NCI-H524 treated with DMSO at 0.1 percent for 48 hours (cell line): ENCODE measurements around the gene LZTS2.

Experiments
- DNase-seq: peaks from one replicate; lab custom pipeline; 2025; lab: John Stamatoyannopoulos, UW

The LZTS2 gene

DNA sequence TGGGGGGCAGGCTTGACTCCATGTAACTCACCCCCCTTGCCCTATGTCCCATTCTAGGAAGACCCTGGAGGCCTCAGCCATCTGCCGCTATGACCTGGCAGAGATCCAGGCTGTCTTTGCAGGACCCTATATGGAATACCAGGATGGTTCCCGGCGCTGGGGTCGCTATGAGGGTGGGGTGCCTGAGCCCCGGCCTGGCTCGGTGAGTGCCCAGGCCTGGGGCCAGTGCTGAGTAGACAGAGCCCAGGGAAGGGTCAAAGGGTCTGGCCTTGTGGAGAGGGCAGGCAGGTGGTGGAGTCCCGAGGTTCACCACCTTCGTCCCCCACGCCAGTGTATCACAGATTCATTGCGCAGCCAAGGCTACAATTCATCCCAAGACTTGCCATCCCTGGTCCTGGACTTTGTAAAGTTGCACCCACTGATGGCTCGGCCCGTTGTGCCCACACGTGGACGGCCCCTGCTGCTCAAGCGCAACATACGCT is 19.8 kb upstream of the LZTS2 start:
- DNase-seq = no peak

DNA sequence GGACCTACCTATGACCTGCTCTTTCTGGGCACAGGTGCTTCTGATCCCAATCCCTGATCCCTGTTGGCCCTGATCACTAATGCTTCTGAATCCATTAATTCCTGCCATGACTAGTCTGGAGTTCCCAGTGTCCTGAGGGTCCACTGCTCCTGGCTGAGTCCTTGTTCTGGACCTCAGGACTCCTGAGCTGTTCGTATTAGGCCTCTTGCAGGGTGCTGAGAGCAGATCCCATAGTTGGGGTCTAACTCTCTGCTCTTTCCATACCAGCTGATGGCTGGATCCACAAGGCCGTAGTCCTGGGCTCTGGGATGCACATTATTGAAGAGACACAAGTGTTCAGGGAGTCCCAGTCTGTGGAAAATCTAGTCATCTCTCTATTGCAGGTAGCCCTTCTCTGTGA is 19.3 kb upstream of the LZTS2 start:
- no peak for DNase-seq

GRCh38 chr10:100980711-100981110 is 18.9 kb upstream of the LZTS2 start:
- no peak for DNase-seq

DNA sequence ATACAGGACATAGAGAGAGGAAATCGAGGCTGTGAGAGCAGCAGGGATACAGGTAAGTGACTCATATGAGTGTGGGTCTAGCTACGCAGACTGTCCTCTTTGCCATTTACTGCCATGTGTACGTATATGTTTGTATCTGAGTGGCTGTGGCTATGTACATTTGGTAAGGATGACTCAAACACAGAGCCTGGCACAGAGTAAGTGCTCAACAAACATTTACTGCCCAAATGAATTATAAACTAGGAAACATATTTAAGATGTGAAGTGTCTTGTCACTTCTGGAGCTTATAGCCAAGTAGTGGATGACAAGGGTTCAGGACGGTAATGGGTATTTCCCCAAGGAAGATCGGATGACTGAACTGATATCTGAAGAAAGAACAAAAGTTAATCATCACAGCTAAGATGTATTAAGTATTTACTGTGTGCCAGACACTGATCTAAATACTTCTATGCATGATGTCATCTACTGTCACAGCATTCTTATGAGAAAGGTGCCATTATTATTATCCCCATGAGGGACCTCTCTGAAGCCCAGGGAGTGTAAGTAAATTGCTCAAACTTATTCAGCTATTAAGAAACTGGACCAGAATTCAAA is 18.3 kb upstream of the LZTS2 start:
- DNase-seq = no peak

GRCh38 chr10:100982916-100983830 is 16.4 kb upstream of the LZTS2 start:
- DNase-seq = no peak

GRCh38 chr10:100983868-100984671 is 15.5 kb upstream of the LZTS2 start:
- no peak for DNase-seq

DNA sequence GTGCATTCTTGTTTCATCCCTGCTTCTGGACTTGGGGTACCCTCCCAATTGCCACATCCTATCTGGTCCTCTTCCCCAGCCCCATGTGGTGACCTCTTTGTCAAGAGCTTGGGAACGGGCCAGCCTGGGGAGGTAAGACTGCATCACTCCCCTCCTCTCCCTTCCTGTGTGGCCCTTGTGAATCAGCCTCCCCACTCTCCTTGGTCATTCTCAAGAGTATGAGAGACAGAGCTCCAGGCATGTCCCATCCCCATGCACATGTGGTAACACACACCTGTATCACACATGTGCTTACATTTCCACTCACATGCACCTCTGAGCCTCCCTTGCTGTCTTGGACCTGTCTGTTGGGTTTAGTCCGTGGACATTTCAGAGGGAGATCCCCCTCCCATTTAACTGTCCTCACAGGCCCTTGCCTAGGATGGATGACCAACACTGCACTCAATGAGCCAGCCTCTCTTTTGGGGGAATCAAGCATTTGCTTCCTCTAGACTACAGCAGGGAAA is 14.9 kb upstream of the LZTS2 start:
- DNase-seq = no peak

DNA sequence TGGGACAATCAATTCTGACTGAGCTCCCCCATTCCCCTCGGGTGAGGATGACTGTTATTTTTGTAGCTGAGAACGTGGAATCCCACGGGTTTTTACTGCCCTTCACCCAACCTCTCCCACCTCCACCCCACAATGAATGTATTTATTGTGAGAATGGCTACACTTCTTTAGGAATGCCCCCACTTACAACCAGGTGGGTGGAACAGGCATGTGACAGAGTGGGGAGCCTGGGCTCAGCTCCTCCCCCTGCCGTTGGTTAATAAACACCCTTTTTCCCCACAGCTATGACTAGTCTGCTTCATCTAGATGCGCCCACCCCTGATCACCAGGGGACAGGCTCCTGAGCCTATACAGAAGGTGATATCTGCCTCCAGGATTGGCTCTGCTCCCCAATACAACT is 14.3 kb upstream of the LZTS2 start:
- DNase-seq = no peak

DNA sequence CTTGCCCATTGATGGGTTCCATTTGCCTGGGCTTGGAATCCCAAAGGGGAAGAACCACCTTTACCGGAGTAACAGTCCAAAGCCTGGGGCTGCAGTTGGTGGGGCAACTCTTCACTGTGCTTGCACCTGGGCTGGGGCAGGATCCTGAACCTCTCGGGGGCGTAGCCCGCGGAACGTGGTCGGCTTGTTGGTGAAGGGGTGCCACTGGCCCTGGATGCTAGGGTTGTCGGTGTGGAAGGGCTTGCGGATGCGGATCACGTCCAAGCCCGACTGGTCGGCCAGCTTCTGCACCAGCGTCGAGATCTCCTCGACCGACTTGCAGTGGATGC is 13.0 kb upstream of the LZTS2 start:
- DNase-seq = no peak

GRCh38 chr10:100986952-100987684 is 12.5 kb upstream of the LZTS2 start, which contains the start of the genes MRPL43 and TWNK:
Gene MRPL43, minus strand, starts transcription at chr10:100987497. Its CDS starts 54 bp downstream, at chr10:100987443.
Gene TWNK, plus strand, starts transcription at chr10:100987543. Its CDS starts 668 bp downstream, at chr10:100988211.
- no peak for DNase-seq

DNA sequence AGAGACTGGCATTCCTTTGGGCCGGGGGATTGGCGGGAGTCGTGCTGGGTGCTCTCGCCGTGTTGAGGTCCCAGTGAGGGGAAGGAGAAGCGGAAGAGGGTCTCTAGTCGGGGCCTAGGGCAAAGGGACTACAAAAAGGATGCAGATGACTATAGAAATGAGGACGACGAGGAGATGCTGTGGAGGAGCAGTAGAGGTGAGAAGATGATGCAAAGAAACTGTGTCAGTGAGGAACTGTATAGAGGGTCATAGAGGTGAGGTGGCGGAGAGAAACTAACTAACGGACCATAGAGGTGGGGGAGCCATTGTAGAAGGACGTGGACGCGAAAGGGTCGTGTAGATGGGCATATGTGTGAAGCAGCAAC is 11.9 kb upstream of the LZTS2 start:
- no peak for DNase-seq

- no peak for DNase-seq
These were observed 11.4 kb upstream of the LZTS2 start for GRCh38 chr10:100988166-100988565.

DNA sequence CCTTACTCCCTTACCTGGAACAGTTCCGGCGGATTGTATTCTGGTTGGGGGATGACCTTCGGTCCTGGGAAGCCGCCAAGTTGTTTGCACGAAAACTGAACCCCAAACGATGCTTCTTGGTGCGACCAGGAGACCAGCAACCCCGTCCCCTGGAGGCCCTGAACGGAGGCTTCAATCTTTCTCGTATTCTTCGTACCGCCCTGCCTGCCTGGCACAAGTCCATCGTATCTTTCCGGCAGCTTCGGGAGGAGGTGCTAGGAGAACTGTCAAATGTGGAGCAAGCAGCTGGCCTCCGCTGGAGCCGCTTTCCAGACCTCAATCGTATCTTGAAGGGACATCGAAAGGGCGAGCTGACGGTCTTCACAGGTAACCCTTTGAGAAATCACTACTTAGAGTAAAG is 10.5 kb upstream of the LZTS2 start:
- DNase-seq = no peak

DNA sequence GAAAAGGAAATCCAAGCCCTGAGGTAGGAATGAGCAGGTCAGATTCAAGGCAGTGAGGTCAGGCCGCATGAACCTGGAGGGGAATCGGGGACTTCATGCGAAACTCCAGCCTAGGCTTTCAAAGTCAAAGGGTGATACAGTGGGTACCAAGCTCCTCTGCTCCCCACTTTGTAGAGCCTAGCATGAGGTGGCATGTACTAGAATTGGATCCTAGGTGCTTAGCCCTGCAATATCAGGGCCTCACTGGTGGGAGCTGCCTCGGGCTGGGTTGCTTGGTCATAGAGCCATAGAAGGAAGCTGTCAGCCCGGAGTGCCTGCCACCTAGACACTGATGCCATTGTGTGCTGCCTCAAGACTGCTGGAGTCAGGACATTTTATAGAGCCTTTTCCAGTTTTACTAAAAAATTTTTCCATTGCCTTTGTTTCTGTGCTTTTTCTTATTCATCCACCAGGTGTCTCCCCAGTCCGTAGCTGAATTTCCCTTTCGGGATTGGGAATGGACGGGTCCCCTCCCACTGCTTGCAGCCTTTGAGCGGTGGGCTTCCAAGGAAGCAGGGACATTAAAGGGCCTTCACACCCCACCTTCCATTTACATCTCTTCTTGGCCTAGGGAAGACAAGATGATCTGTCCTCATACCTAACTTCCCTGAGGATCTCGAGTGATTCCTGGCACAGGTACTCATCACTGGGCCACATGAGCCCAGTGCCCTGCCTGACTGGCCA is 5.5 kb upstream of the LZTS2 start:
- DNase-seq = no peak

- no peak for DNase-seq
These were observed 4.4 kb upstream of the LZTS2 start for GRCh38 chr10:100995181-100995580.

DNA sequence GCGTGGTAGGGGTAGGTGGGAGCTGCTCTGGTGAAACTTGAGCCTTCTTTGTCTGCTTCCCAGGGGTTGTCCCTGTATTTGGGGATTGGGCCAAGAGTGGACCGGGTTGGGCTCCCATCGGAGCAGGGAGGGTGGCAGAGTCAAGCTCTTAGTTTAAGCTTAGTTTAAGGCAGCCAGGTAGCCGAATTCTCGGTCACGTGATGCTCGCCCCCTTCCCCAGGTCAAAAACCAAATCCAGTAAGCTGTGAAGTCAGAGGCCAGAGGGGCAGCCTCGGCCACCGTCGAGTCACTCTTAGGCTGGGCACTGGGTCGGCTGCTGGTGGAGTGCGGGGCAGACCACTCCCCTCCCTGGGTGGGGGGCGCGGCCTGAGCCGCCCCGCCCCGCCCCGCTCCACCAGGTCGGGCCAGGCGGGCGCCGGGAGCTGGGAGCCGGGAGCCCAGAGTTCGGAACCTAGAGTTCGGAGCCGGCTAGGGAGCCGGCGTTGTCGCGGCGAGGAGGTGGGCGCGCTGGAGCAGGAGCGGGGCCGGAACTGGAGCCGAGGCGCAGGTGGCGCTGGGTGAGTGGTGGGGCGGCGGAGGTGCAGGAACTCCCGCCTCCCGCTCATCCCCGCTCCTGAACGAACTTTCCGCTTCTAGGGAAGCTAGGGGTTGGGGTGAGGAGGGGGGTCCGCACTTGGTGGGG is 2.8 kb upstream of the LZTS2 start:
- DNase-seq = no peak

DNA sequence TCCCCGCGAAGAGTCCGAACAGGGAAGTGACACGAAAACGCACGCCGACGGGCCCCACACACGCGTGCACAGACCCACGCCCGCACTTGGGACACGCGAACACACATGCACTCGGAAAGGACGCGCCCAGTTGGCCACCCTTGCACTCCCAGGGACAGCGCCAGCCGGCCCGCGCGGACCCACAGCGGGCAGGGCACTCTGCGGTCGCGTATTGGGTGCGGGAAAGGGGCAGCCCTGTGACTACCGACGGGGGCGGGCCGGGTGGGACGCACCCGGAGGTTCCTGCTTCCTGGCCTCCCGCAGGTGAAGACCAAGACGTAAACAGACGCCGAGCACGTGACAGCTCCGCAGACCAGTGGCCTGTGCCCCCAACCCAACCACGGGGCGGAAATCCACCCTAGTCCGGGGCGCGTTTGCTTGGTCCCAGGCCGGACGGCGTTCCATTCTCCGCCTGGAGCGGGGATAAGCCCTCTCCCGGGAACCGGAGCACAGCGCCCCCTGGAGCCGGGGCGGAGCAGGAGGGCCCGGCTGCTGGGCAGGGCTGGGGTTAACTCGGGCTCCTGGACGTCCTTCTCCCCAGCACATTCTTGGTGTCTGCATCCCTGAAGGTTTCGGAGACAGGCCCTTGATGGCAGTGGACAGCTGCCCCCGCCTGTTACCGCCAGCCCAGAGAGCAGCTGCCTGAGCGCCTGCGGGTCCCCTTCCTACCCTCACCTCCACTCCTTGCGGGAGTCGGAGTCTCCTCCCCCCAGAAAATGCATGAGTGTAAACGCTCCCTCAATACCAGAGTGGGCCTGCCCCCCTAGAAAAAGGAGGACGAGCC is 2.0 kb upstream of the LZTS2 start:
- DNase-seq = no peak

- DNase-seq = no peak
These were observed 1.2 kb upstream of the LZTS2 start for GRCh38 chr10:100998183-100998990.
